T-cell (primary cell): Measurements from ENCODE around the gene TOX3. TPM values are rescaled to one million over a fixed set of nuclear protein-coding genes. Genes with fewer than 3 reads are reported as not detected.

Experiments
- ATAC-seq, 4 experiments: fragments of 200-7000 bp in 3 of 4; fragments of 150-1000 bp in 1 of 4; cut with Tn5 transposase; replicated peaks in 1 of 4; 1 replicate in 3 of 4; 2 replicates in 1 of 4; pipeline ENCODE4 v1.10.0; 2021; ENCODE audit warnings: moderate library complexity in 3 of 4, mild to moderate bottlenecking in 2 of 4, moderate number of reproducible peaks in 1 of 4
- CTCF ChIA-PET, 2 donors: fragments of 300-600 bp; sonication (Branson Sonifier 250); formaldehyde crosslinking; loops; one replicate each; lab custom pipeline; 2022; ENCODE audit warnings: antibody characterized with exemption in 2 of 2; lab: Charles Lee
- POLR2A ChIA-PET, 2 donors: fragments of 300-600 bp; sonication (Branson Sonifier 250); formaldehyde crosslinking; loops; one replicate each; lab custom pipeline; 2022; ENCODE audit warnings: antibody characterized with exemption in 2 of 2; lab: Charles Lee
- DNase-seq, 35 experiments: peaks; one replicate each; pipeline versions ENCODE4 v3.0.0 to v3.0.0-alpha.2; 2013 to 2023
- H3K27ac ChIP-seq: one replicate; pipeline ENCODE4 v1.5.1; 2013; ENCODE audit warnings: low read length
- H3K27me3 ChIP-seq, 2 experiments: replicated peaks in 1 of 2; 1 replicate in 1 of 2; 2 replicates in 1 of 2; pipeline versions ENCODE4 v1.6.1 to v1.7.0; 2013; ENCODE audit warnings: low read length in 1 of 2, mixed read lengths in 1 of 2; ENCODE audit not compliant: control insufficient read depth in 2 of 2, insufficient read depth in 2 of 2; ENCODE audit errors: extremely low read depth in 1 of 2
- H3K36me3 ChIP-seq, 2 donors: 1 replicate in 1 of 2; 2 replicates in 1 of 2; pipeline versions ENCODE4 v1.6.1 to v1.7.0; 2013; ENCODE audit warnings: low read length in 1 of 2; ENCODE audit not compliant: control insufficient read depth in 2 of 2, insufficient read depth in 1 of 2; ENCODE audit errors: extremely low read depth in 1 of 2
- H3K4me1 ChIP-seq, 2 experiments: 1 replicate in 1 of 2; 2 replicates in 1 of 2; pipeline versions ENCODE4 v1.6.1 to v1.7.0; 2013; ENCODE audit warnings: low read length in 2 of 2, mixed read lengths in 1 of 2; ENCODE audit not compliant: insufficient read depth in 2 of 2, control insufficient read depth in 1 of 2; ENCODE audit errors: extremely low read depth in 1 of 2
- H3K4me3 ChIP-seq, 2 donors: 1 replicate in 1 of 2; 2 replicates in 1 of 2; pipeline versions ENCODE4 v1.5.1 to v1.7.0; 2013; ENCODE audit warnings: mild to moderate bottlenecking in 2 of 2, low read length in 1 of 2, moderate library complexity in 1 of 2; ENCODE audit not compliant: control insufficient read depth in 1 of 2; ENCODE audit errors: extremely low read depth in 1 of 2
- H3K9me3 ChIP-seq: 2 replicates; pipeline ENCODE4 v1.7.0; 2013
- H3K27ac Mint-ChIP-seq, 2 donors: one replicate each; pipeline ENCODE4 v1.8.0; 2020 to 2021; ENCODE audit warnings: mild to moderate bottlenecking in 2 of 2, mixed read lengths in 2 of 2
- H3K27me3 Mint-ChIP-seq, 2 donors: one replicate each; pipeline ENCODE4 v1.8.0; 2021 to 2022; ENCODE audit warnings: mixed read lengths in 2 of 2
- H3K36me3 Mint-ChIP-seq: one replicate; pipeline ENCODE4 v1.8.0; 2021; ENCODE audit warnings: mixed read lengths
- H3K4me1 Mint-ChIP-seq, 3 donors: one replicate each; pipeline ENCODE4 v1.8.0; 2020 to 2022; ENCODE audit warnings: mixed read lengths in 3 of 3, mild to moderate bottlenecking in 1 of 3
- H3K4me3 Mint-ChIP-seq, 3 donors: one replicate each; pipeline ENCODE4 v1.8.0; 2020 to 2022; ENCODE audit warnings: mild to moderate bottlenecking in 3 of 3, mixed read lengths in 3 of 3, moderate library complexity in 3 of 3
- H3K9me3 Mint-ChIP-seq, 3 donors: one replicate each; pipeline ENCODE4 v1.8.0; 2020 to 2022; ENCODE audit warnings: mixed read lengths in 3 of 3
- whole genome bisulfite sequencing: methylation state at CpG from one replicate; pipeline ENCODE4 v1.1.5; 2013; ENCODE audit warnings: missing lambda C conversion rate; ENCODE audit not compliant: insufficient coverage; 5-methylcytosine and 5-hydroxymethylcytosine counted together
- total RNA-seq, 35 experiments: library from RNA in 6 of 35; stranded (reverse) in 6 of 35; fragments of 120-200 nt in 1 of 35; gene quantifications; one replicate each; pipeline versions ENCODE4 v1.2.1 to v1.2.4 and lab custom pipeline; 2013 to 2026

Gene TOX3
- total RNA-seq, 5 donors from 2014 or later (not counting 1 experiment from before 2014, with no cell fraction given) = 0.09 to 0.10 TPM; not detected in 3

GRCh38 chr16:52434224-52434623 lies 112.7 kb downstream of the TOX3 start:
- ATAC-seq = no peak
- no peak overlapping the region for H3K27ac Mint-ChIP-seq
- peaks cover 0 to 10% (median 4%) of the 10 kb centered on the region in 3 donors for H3K9me3 Mint-ChIP-seq
- no peaks in the 10 kb centered on the region for H3K36me3 Mint-ChIP-seq
- no peak for DNase-seq
- no peaks in the 10 kb centered on the region for H3K27me3 Mint-ChIP-seq
- no peak overlapping the region for H3K27ac ChIP-seq
- H3K27me3 ChIP-seq = no peaks in the 10 kb centered on the region
- no peaks in the 10 kb centered on the region for H3K36me3 ChIP-seq
- no peak overlapping the region for H3K4me3 Mint-ChIP-seq
- POLR2A ChIA-PET = no interaction called here
- no peak overlapping the region for H3K4me3 ChIP-seq
- CTCF ChIA-PET = no interaction called here
- H3K4me1 Mint-ChIP-seq = no peaks in the 10 kb centered on the region
- 100% methylated on average over 1 of the region's 1 CpG for WGBS
- no peaks in the 10 kb centered on the region for H3K9me3 ChIP-seq
- H3K4me1 ChIP-seq = no peaks in the 10 kb centered on the region

DNA sequence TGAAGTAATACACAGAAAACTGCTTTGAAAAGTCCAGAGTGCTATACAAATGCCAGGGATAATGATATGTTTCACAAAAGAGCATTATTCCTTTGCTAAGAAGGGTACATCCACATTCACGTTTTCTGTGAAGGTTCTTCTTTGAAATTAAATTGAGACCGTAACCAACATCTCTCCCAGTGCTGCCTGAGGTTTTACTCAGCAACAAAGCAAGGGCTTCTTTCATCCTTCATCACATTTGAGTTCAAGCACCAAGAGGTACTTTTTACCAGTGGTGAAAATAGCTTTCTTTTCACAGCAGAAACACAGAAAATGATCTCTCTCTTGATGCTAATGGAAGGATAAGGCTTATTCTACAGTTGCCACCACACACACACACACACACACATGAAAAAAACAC lies 113.3 kb downstream of the TOX3 start:
- Mint-ChIP-seq H3K4me3 (no peak overlapping the region), H3K36me3 (no peaks in the 10 kb centered on the region), H3K27ac (no peak overlapping the region), H3K27me3 (no peaks in the 10 kb centered on the region), H3K9me3 (peaks cover 0 to 8% (median 5%) of the 10 kb centered on the region in 3 donors), H3K4me1 (no peaks in the 10 kb centered on the region)
- Histone ChIP-seq H3K36me3 (no peaks in the 10 kb centered on the region), H3K4me3 (no peak overlapping the region), H3K27me3 (no peaks in the 10 kb centered on the region), H3K4me1 (no peaks in the 10 kb centered on the region), H3K27ac (no peak overlapping the region), H3K9me3 (no peaks in the 10 kb centered on the region)
- WGBS = no CpG with 5 or more reads among the region's 2 CpGs
- no peak for DNase-seq
- CTCF ChIA-PET = no interaction called here
- POLR2A ChIA-PET = no interaction called here
- ATAC-seq = no peak

- 83% methylated on average over 1 of the region's 2 CpGs for WGBS
- no peaks in the 10 kb centered on the region for H3K4me1 ChIP-seq
Measured at GRCh38 chr16:52424591-52424990, 122.4 kb downstream of the TOX3 start.

GRCh38 chr16:52422307-52422706 lies 124.6 kb downstream of the TOX3 start:
- Histone ChIP-seq H3K27me3 (no peaks in the 10 kb centered on the region), H3K4me1 (no peaks in the 10 kb centered on the region), H3K4me3 (no peak overlapping the region), H3K9me3 (no peaks in the 10 kb centered on the region), H3K36me3 (no peaks in the 10 kb centered on the region), H3K27ac (no peak overlapping the region)
- ChIA-PET POLR2A (no interaction called here), CTCF (no interaction called here)
- Mint-ChIP-seq H3K9me3 (peaks cover 4 to 16% (median 5%) of the 10 kb centered on the region in 3 donors), H3K36me3 (no peaks in the 10 kb centered on the region), H3K27me3 (no peaks in the 10 kb centered on the region), H3K27ac (no peak overlapping the region), H3K4me1 (no peaks in the 10 kb centered on the region), H3K4me3 (no peak overlapping the region)
- DNase-seq = no peak
- WGBS = no CpG with 5 or more reads among the region's 1 CpG
- ATAC-seq = no peak

More at GRCh38 chr16:52424591-52424990, 122.4 kb downstream of the TOX3 start:
- Mint-ChIP-seq H3K9me3 (peaks cover 0 to 19% (median 0%) of the 10 kb centered on the region in 3 donors), H3K4me1 (no peaks in the 10 kb centered on the region), H3K27me3 (no peaks in the 10 kb centered on the region), H3K4me3 (no peak overlapping the region), H3K36me3 (no peaks in the 10 kb centered on the region), H3K27ac (no peak overlapping the region)
- Histone ChIP-seq H3K27ac (no peak overlapping the region), H3K9me3 (no peaks in the 10 kb centered on the region), H3K27me3 (no peaks in the 10 kb centered on the region), H3K4me3 (no peak overlapping the region), H3K36me3 (no peaks in the 10 kb centered on the region)
- POLR2A ChIA-PET = interaction anchor here in 1 of 2 donors (0.6 kb wide), 1 partner anchor 163 kb away, joined by 3 read pairs; no protein-coding TSS in a partner anchor
- no peak for ATAC-seq
- no peak for DNase-seq
- CTCF ChIA-PET = no interaction called here

DNA sequence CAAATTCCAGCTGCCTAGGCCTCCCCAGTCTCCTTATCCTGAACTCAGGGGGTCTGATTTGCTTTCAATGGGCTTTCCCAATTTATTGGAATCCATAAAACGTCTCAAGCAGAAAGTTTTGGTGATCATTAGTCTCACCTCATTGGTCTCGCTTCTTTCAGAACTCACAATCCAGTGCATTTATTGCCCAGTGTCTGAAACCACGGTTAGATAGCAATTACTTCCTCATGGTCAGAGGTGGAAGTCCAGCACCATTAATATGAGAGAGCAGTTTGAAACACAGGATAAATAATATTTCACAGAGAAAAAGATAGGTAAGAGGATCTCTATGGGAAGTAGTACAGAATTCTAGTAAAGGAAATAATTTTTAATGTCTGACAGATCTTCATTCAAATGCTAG lies 128.7 kb downstream of the TOX3 start:
- ChIA-PET POLR2A (interaction anchor here in 1 of 2 donors (0.8 kb wide), 1 partner anchor 19 kb away, joined by 3 read pairs; no protein-coding TSS in a partner anchor), CTCF (no interaction called here)
- H3K4me1 Mint-ChIP-seq = no peaks in the 10 kb centered on the region
- H3K9me3 ChIP-seq = no peaks in the 10 kb centered on the region
- no peak for DNase-seq
- no peaks in the 10 kb centered on the region for H3K27me3 ChIP-seq
- no peak for ATAC-seq
- H3K27ac ChIP-seq = no peak overlapping the region
- H3K36me3 Mint-ChIP-seq = no peaks in the 10 kb centered on the region
- no peak overlapping the region for H3K27ac Mint-ChIP-seq
- H3K9me3 Mint-ChIP-seq = peaks cover 6 to 25% (median 8%) of the 10 kb centered on the region in 3 donors
- 33% methylated on average over 1 of the region's 3 CpGs for WGBS
- H3K4me1 ChIP-seq = no peaks in the 10 kb centered on the region
- H3K4me3 Mint-ChIP-seq = no peak overlapping the region
- no peak overlapping the region for H3K4me3 ChIP-seq
- H3K27me3 Mint-ChIP-seq = no peaks in the 10 kb centered on the region
- no peaks in the 10 kb centered on the region for H3K36me3 ChIP-seq

GRCh38 chr16:52416888-52417287 lies 130.1 kb downstream of the TOX3 start:
- no CpG with 5 or more reads among the region's 1 CpG for WGBS
- Mint-ChIP-seq H3K9me3 (peaks cover 6 to 25% (median 8%) of the 10 kb centered on the region in 3 donors), H3K27ac (no peak overlapping the region), H3K36me3 (no peaks in the 10 kb centered on the region), H3K27me3 (no peaks in the 10 kb centered on the region), H3K4me1 (no peaks in the 10 kb centered on the region), H3K4me3 (no peak overlapping the region)
- no peaks in the 10 kb centered on the region for H3K4me1 ChIP-seq
- H3K27me3 ChIP-seq = no peaks in the 10 kb centered on the region
- H3K36me3 ChIP-seq = no peaks in the 10 kb centered on the region
- POLR2A ChIA-PET = no interaction called here
- H3K4me3 ChIP-seq = no peak overlapping the region
- DNase-seq (no peak), ATAC-seq (no peak)
- no peaks in the 10 kb centered on the region for H3K9me3 ChIP-seq
- H3K27ac ChIP-seq = no peak overlapping the region
- CTCF ChIA-PET = no interaction called here

GRCh38 chr16:52411011-52411410 lies 135.9 kb downstream of the TOX3 start:
- Mint-ChIP-seq H3K36me3 (no peaks in the 10 kb centered on the region), H3K9me3 (peaks cover 0 to 14% (median 6%) of the 10 kb centered on the region in 3 donors), H3K27me3 (no peaks in the 10 kb centered on the region), H3K27ac (no peak overlapping the region), H3K4me1 (no peaks in the 10 kb centered on the region), H3K4me3 (no peak overlapping the region)
- CTCF ChIA-PET = no interaction called here
- no CpG with 5 or more reads among the region's 3 CpGs for whole genome bisulfite sequencing
- Histone ChIP-seq H3K36me3 (no peaks in the 10 kb centered on the region), H3K9me3 (no peaks in the 10 kb centered on the region), H3K4me1 (no peaks in the 10 kb centered on the region), H3K4me3 (no peak overlapping the region), H3K27me3 (no peaks in the 10 kb centered on the region), H3K27ac (no peak overlapping the region)
- ATAC-seq = no peak
- DNase-seq = no peak
- POLR2A ChIA-PET = no interaction called here
